GM12878 (cell line): ENCODE measurements around the gene PLPP3. TPM values are rescaled to one million over a fixed set of nuclear protein-coding genes. Genes with fewer than 3 reads are reported as not detected.

Experiments used
- ATAC-seq: fragments of 200-7000 bp; cut with Tn5 transposase; 3 replicates; pipeline ENCODE4 v1.9.1; 2020; ENCODE audit warnings: mild to moderate bottlenecking, moderate library complexity
- BruUV-seq: library from RNA; stranded (reverse); fragments of 400-500 nt; replicated peaks from 2 replicates; lab custom pipeline; 2021; lab: Mats Ljungman, UMichigan
- CTCF ChIA-PET: fragments of 300-600 bp; sonication (Branson Sonifier 250); formaldehyde crosslinking; extraction: SDS; loops from one replicate; lab custom pipeline; 2021; ENCODE audit warnings: inconsistent platforms; lab: Yijun Ruan, JAX
- POLR2A ChIA-PET: fragments of 350-600 bp; formaldehyde crosslinking; extraction: SDS; loops from one replicate; lab custom pipeline; 2021; ENCODE audit warnings: inconsistent platforms; lab: Charles Lee
- RAD21 ChIA-PET: fragments of 300-600 bp; sonication (Branson Sonifier 250); formaldehyde crosslinking; loops from one replicate; lab custom pipeline; 2023; ENCODE audit warnings: antibody characterized with exemption; ENCODE audit not compliant: unreplicated experiment; lab: Charles Lee
- SMC1A ChIA-PET: fragments of 300-600 bp; sonication (Branson Sonifier 250); formaldehyde crosslinking; loops from one replicate; lab custom pipeline; 2023; ENCODE audit not compliant: unreplicated experiment, uncharacterized antibody; lab: Charles Lee
- DNase-seq: peaks from one replicate; pipeline ENCODE4 v3.0.0-alpha.2; 2011; ENCODE audit warnings: low read depth, low spot score
- FAIRE-seq: peaks from 3 replicates; lab custom pipeline; 2011; peaks lifted over from hg19 to GRCh38; lab: Jason Lieb, UNC
- H2AFZ ChIP-seq: 2 replicates; pipeline ENCODE4 v1.6.0; 2011; ENCODE audit warnings: low read depth, low read length, control low read depth; ENCODE audit not compliant: control insufficient read depth
- H3K27ac ChIP-seq: 2 replicates; pipeline ENCODE4 v1.5.1; 2011; ENCODE audit warnings: control low read depth; ENCODE audit not compliant: control insufficient read depth, insufficient read depth
- H3K27me3 ChIP-seq, 2 experiments: replicated peaks in 1 of 2; 2 replicates each; pipeline versions ENCODE4 v1.6.0 to v1.6.1; 2011; ENCODE audit warnings: low read length in 1 of 2; ENCODE audit not compliant: control insufficient read depth in 2 of 2, insufficient read depth in 2 of 2
- H3K36me3 ChIP-seq, 2 experiments: 2 replicates each; pipeline ENCODE4 v1.5.1; 2011; ENCODE audit warnings: low read length in 1 of 2; ENCODE audit not compliant: control insufficient read depth in 2 of 2, insufficient read depth in 2 of 2
- H3K4me1 ChIP-seq: 2 replicates; pipeline ENCODE4 v1.6.1; 2011; ENCODE audit warnings: mild to moderate bottlenecking, low read length, moderate library complexity, mixed read lengths; ENCODE audit not compliant: control insufficient read depth, insufficient read depth
- H3K4me2 ChIP-seq: 2 replicates; pipeline ENCODE4 v1.6.0; 2011; ENCODE audit warnings: control low read depth; ENCODE audit not compliant: control insufficient read depth, insufficient read depth
- H3K4me3 ChIP-seq: fragments of 200-600 bp; sonication (generic); 2 replicates; pipeline ENCODE4 v1.5.1; 2016
- H3K79me2 ChIP-seq: 2 replicates; pipeline ENCODE4 v1.6.0; 2011; ENCODE audit warnings: low read length; ENCODE audit not compliant: control insufficient read depth, insufficient read depth
- H3K9ac ChIP-seq: 2 replicates; pipeline ENCODE4 v1.8.0; 2011; ENCODE audit warnings: low read length, control low read depth, mixed read lengths; ENCODE audit not compliant: control insufficient read depth, insufficient read depth
- H3K9me3 ChIP-seq: replicated peaks from 3 replicates; pipeline ENCODE4 v1.5.1; 2011; ENCODE audit warnings: mild to moderate bottlenecking, low read length; ENCODE audit not compliant: control insufficient read depth, insufficient read depth
- H4K20me1 ChIP-seq: 2 replicates; pipeline ENCODE4 v1.6.0; 2011; ENCODE audit not compliant: control insufficient read depth, insufficient read depth
- CBX5 ChIP-seq: sonication (generic); IDR thresholded peaks from 2 replicates; pipeline ENCODE4 v1.6.1; 2016; ENCODE audit warnings: low read depth, moderate library complexity, mild to moderate bottlenecking, inconsistent platforms
- SREBF1 ChIP-seq: IDR thresholded peaks from 2 replicates; pipeline ENCODE4 v1.6.1; 2012; ENCODE audit warnings: mild to moderate bottlenecking, low read length
- YBX1 ChIP-seq: fragments of 450-650 bp; IDR thresholded peaks from 2 replicates; pipeline ENCODE4 v1.6.1; 2016; ENCODE audit warnings: antibody characterized with exemption
- ZBTB11 ChIP-seq: fragments of 450-650 bp; formaldehyde crosslinking; IDR thresholded peaks from 2 replicates; pipeline ENCODE4 v1.5.0; 2022; ENCODE audit warnings: mild to moderate bottlenecking, missing genetic modification characterization
- ZNF24 ChIP-seq: fragments of 450-650 bp; IDR thresholded peaks from 2 replicates; pipeline ENCODE4 v1.6.1; 2017; ENCODE audit warnings: antibody characterized with exemption, mild to moderate bottlenecking
- WGBS: methylation state at CpG from one replicate; pipeline ENCODE4 v1.1.6; 2016; ENCODE audit warnings: low lambda C conversion rate; ENCODE audit not compliant: insufficient replicate concordance, insufficient coverage; ENCODE audit errors: missing lambda C conversion rate; 5-methylcytosine and 5-hydroxymethylcytosine counted together
- in situ Hi-C: fragments of 300-500 bp; cut with MboI; formaldehyde crosslinking; loops from 9 replicates; pipeline ENCODE4 v1.14.3; 2018; ENCODE audit warnings: mixed read lengths
- intact Hi-C: fragments of 100-400 bp; cut with micrococcal nuclease; formaldehyde crosslinking; loops from one replicate; pipeline ENCODE4 v1.14.2; 2022; ENCODE audit not compliant: unreplicated experiment
- polyA plus RNA-seq, 11 experiments: library from polyadenylated mRNA; depleted of rRNA in 4 of 11; unstranded in 6 of 11; stranded (reverse) in 5 of 11; fragments of >200 nt; fragmentation: Nextera tagmentation in 4 of 11; fragmentation: Illumina TruSeq in 1 of 11; extraction: Ambion mirVana in 4 of 11; extraction: Trizol in 1 of 11; gene quantifications; 1 replicate in 1 of 11; 2 replicates in 10 of 11; pipeline versions ENCODE4 v1.2.1 to v1.2.3, GENCODE V29; 2011 to 2016; ENCODE audit warnings: inconsistent platforms in 2 of 11, missing spikeins in 2 of 11, low read depth in 1 of 11
- total RNA-seq, 4 experiments: library from RNA; depleted of rRNA in 3 of 4; stranded (reverse); fragments of >200 nt in 3 of 4; fragmentation: Illumina TruSeq in 1 of 4; extraction: Trizol in 1 of 4; gene quantifications; 2 replicates each; pipeline versions ENCODE4 v1.2.1 to v1.2.3, GENCODE V29; 2013 to 2021

PLPP3 gene
- total and polyA plus RNA-seq, 10 of the 15 experiments (the other 5 are each of a cell fraction or from before 2014, with no cell fraction given) = 6.4 to 26.8 (median 9.5) TPM

- TF ChIP-seq ZNF24 = no peak
Measured at GRCh38 chr1:56541408-56541807, 38.0 kb downstream of the PLPP3 start (continued).

- no peak overlapping the region for H3K27ac ChIP-seq
- no peaks in the 10 kb centered on the region for H3K36me3 ChIP-seq
- intact Hi-C loops = no loop called here
- no peak overlapping the region for H3K4me2 ChIP-seq
- no peak overlapping the region for H2AFZ ChIP-seq
- DNase-seq (no peak), ATAC-seq (no peak), FAIRE-seq (no peak)
- H3K4me1 ChIP-seq = 0 out of 2 replicates have a peak, but pooled peaks cover 4% of the 10 kb centered on the region
- SMC1A ChIA-PET = interaction anchor here (1.1 to 25.4 kb wide), 6 partner anchors 9 to 34 kb away, joined by 3 to 342 read pairs (median 5); no protein-coding TSS in a partner anchor
- no TSS peak for BruUV-seq
- CTCF ChIA-PET = no interaction called here
- no peaks in the 10 kb centered on the region; a peak in 1 of 4 replicates for H3K27me3 ChIP-seq
- POLR2A ChIA-PET = interaction anchor here (1.2 kb wide), 1 partner anchor 36 kb away, joined by 4 read pairs; no protein-coding TSS in a partner anchor
- RAD21 ChIA-PET = interaction anchor here (1.2 to 1.4 kb wide), 2 partner anchors 9 to 13 kb away, joined by 4 read pairs; no protein-coding TSS in a partner anchor
- no peak for TF ChIP-seq SREBF1
- no peak overlapping the region for H3K9ac ChIP-seq
- no peaks in the 10 kb centered on the region for H3K9me3 ChIP-seq
- in situ Hi-C loops = no loop called here
- H3K4me3 ChIP-seq = no peak overlapping the region
- H3K79me2 ChIP-seq = no peaks in the 10 kb centered on the region
- no peaks in the 10 kb centered on the region for H4K20me1 ChIP-seq
- WGBS = 9% methylated on average over 2 of the region's 2 CpGs
Measured at GRCh38 chr1:56540467-56540866, 38.9 kb downstream of the PLPP3 start.

GRCh38 chr1:56539520-56539931 is 39.8 kb downstream of the PLPP3 start:
- H3K9me3 ChIP-seq = no peaks in the 10 kb centered on the region; the same call in 2 of the 3 replicates
- H3K27ac ChIP-seq = no peak overlapping the region
- FAIRE-seq (no peak), DNase-seq (no peak), ATAC-seq (no peak)
- no peak overlapping the region for H3K9ac ChIP-seq
- no peak for TF ChIP-seq CBX5
- no peak for TF ChIP-seq YBX1
- no peak for TF ChIP-seq ZBTB11 (CRISPR knock-in tag)
- no peak overlapping the region for H2AFZ ChIP-seq
- 15% methylated on average over 2 of the region's 2 CpGs for WGBS
- H3K36me3 ChIP-seq = no peaks in the 10 kb centered on the region
- SMC1A ChIA-PET = interaction anchor here (0.7 to 25.4 kb wide), 5 partner anchors 9 to 35 kb away, joined by 3 to 342 read pairs (median 5); no protein-coding TSS in a partner anchor
- POLR2A ChIA-PET = interaction anchor here (0.5 to 1.0 kb wide), 2 partner anchors 9 to 17 kb away, joined by 3 read pairs; no protein-coding TSS in a partner anchor
- RAD21 ChIA-PET = interaction anchor here (1.2 kb wide), 1 partner anchor 10 kb away, joined by 4 read pairs; no protein-coding TSS in a partner anchor
- H3K4me1 ChIP-seq = 0 out of 2 replicates have a peak, but pooled peaks cover 4% of the 10 kb centered on the region
- H3K27me3 ChIP-seq = no peaks in the 10 kb centered on the region; a peak in 1 of 4 replicates
- in situ Hi-C loops (no loop called here), intact Hi-C loops (no loop called here)
- H3K79me2 ChIP-seq = no peaks in the 10 kb centered on the region
- H3K4me3 ChIP-seq = no peak overlapping the region
- BruUV-seq = no TSS peak
- CTCF ChIA-PET = interaction anchor here (0.7 to 1.7 kb wide), 2 partner anchors 11 to 37 kb away, joined by 3 to 6 read pairs; no protein-coding TSS in a partner anchor
- H3K4me2 ChIP-seq = no peak overlapping the region
- no peaks in the 10 kb centered on the region for H4K20me1 ChIP-seq
